GM12878 (cell line): ENCODE measurements around the gene ECM1. TPM values are rescaled to one million over a fixed set of nuclear protein-coding genes. Genes with fewer than 3 reads are reported as not detected.

Source experiments
- ATAC-seq: fragments of 200-7000 bp; cut with Tn5 transposase; 3 replicates; pipeline ENCODE4 v1.9.1; 2020; ENCODE audit warnings: mild to moderate bottlenecking, moderate library complexity
- BruUV-seq: library from RNA; stranded (reverse); fragments of 400-500 nt; replicated peaks from 2 replicates; lab custom pipeline; 2021; lab: Mats Ljungman, UMichigan
- CTCF ChIA-PET: fragments of 300-600 bp; sonication (Branson Sonifier 250); formaldehyde crosslinking; extraction: SDS; loops from one replicate; lab custom pipeline; 2021; ENCODE audit warnings: inconsistent platforms; lab: Yijun Ruan, JAX
- POLR2A ChIA-PET: fragments of 350-600 bp; formaldehyde crosslinking; extraction: SDS; loops from one replicate; lab custom pipeline; 2021; ENCODE audit warnings: inconsistent platforms; lab: Charles Lee
- RAD21 ChIA-PET: fragments of 300-600 bp; sonication (Branson Sonifier 250); formaldehyde crosslinking; loops from one replicate; lab custom pipeline; 2023; ENCODE audit warnings: antibody characterized with exemption; ENCODE audit not compliant: unreplicated experiment; lab: Charles Lee
- SMC1A ChIA-PET: fragments of 300-600 bp; sonication (Branson Sonifier 250); formaldehyde crosslinking; loops from one replicate; lab custom pipeline; 2023; ENCODE audit not compliant: unreplicated experiment, uncharacterized antibody; lab: Charles Lee
- DNase-seq: peaks from one replicate; pipeline ENCODE4 v3.0.0-alpha.2; 2011; ENCODE audit warnings: low read depth, low spot score
- FAIRE-seq: peaks from 3 replicates; lab custom pipeline; 2011; peaks lifted over from hg19 to GRCh38; lab: Jason Lieb, UNC
- H2AFZ ChIP-seq: 2 replicates; pipeline ENCODE4 v1.6.0; 2011; ENCODE audit warnings: low read depth, low read length, control low read depth; ENCODE audit not compliant: control insufficient read depth
- H3K27ac ChIP-seq: 2 replicates; pipeline ENCODE4 v1.5.1; 2011; ENCODE audit warnings: control low read depth; ENCODE audit not compliant: control insufficient read depth, insufficient read depth
- H3K27me3 ChIP-seq, 2 experiments: replicated peaks in 1 of 2; 2 replicates each; pipeline versions ENCODE4 v1.6.0 to v1.6.1; 2011; ENCODE audit warnings: low read length in 1 of 2; ENCODE audit not compliant: control insufficient read depth in 2 of 2, insufficient read depth in 2 of 2
- H3K36me3 ChIP-seq, 2 experiments: 2 replicates each; pipeline ENCODE4 v1.5.1; 2011; ENCODE audit warnings: low read length in 1 of 2; ENCODE audit not compliant: control insufficient read depth in 2 of 2, insufficient read depth in 2 of 2
- H3K4me1 ChIP-seq: 2 replicates; pipeline ENCODE4 v1.6.1; 2011; ENCODE audit warnings: mild to moderate bottlenecking, low read length, moderate library complexity, mixed read lengths; ENCODE audit not compliant: control insufficient read depth, insufficient read depth
- H3K4me2 ChIP-seq: 2 replicates; pipeline ENCODE4 v1.6.0; 2011; ENCODE audit warnings: control low read depth; ENCODE audit not compliant: control insufficient read depth, insufficient read depth
- H3K4me3 ChIP-seq: fragments of 200-600 bp; sonication (generic); 2 replicates; pipeline ENCODE4 v1.5.1; 2016
- H3K79me2 ChIP-seq: 2 replicates; pipeline ENCODE4 v1.6.0; 2011; ENCODE audit warnings: low read length; ENCODE audit not compliant: control insufficient read depth, insufficient read depth
- H3K9ac ChIP-seq: 2 replicates; pipeline ENCODE4 v1.8.0; 2011; ENCODE audit warnings: low read length, control low read depth, mixed read lengths; ENCODE audit not compliant: control insufficient read depth, insufficient read depth
- H3K9me3 ChIP-seq: replicated peaks from 3 replicates; pipeline ENCODE4 v1.5.1; 2011; ENCODE audit warnings: mild to moderate bottlenecking, low read length; ENCODE audit not compliant: control insufficient read depth, insufficient read depth
- H4K20me1 ChIP-seq: 2 replicates; pipeline ENCODE4 v1.6.0; 2011; ENCODE audit not compliant: control insufficient read depth, insufficient read depth
- ATF7 ChIP-seq: fragments of 450-650 bp; IDR thresholded peaks from 2 replicates; pipeline ENCODE4 v1.6.1; 2016; ENCODE audit warnings: low read depth, mild to moderate bottlenecking
- EED ChIP-seq: sonication (generic); IDR thresholded peaks from 2 replicates; pipeline ENCODE4 v1.6.1; 2016; ENCODE audit warnings: antibody characterized with exemption, low read depth
- IKZF1 ChIP-seq: fragments of 450-650 bp; conservative IDR thresholded peaks from 2 replicates; pipeline ENCODE4 v1.6.1; 2017; ENCODE audit warnings: antibody characterized with exemption, mild to moderate bottlenecking
- KLF5 ChIP-seq: fragments of 450-650 bp; IDR thresholded peaks from 2 replicates; pipeline ENCODE4 v1.6.1; 2014; ENCODE audit warnings: mild to moderate bottlenecking; ENCODE audit not compliant: partially characterized antibody
- PAX5 ChIP-seq: IDR thresholded peaks from 2 replicates; pipeline ENCODE4 v1.6.1; 2011; ENCODE audit warnings: low read depth, low read length, borderline replicate concordance
- PML ChIP-seq: IDR thresholded peaks from 2 replicates; pipeline ENCODE4 v1.6.1; 2012; ENCODE audit warnings: low read length, inconsistent platforms
- RCOR1 ChIP-seq: conservative IDR thresholded peaks from 2 replicates; pipeline ENCODE4 v1.6.1; 2012; ENCODE audit warnings: low read depth, low read length, improper control_type of control experiment
- SPI1 ChIP-seq: IDR thresholded peaks from 2 replicates; pipeline ENCODE4 v1.6.1; 2011; ENCODE audit warnings: low read depth, mild to moderate bottlenecking, low read length, moderate library complexity, borderline replicate concordance; ENCODE audit not compliant: insufficient read depth
- SREBF2 ChIP-seq: IDR thresholded peaks from 2 replicates; pipeline ENCODE4 v1.6.1; 2012; ENCODE audit warnings: mild to moderate bottlenecking, low read length
- TCF12 ChIP-seq: IDR thresholded peaks from 2 replicates; pipeline ENCODE4 v1.6.1; 2011; ENCODE audit warnings: low read depth, mild to moderate bottlenecking, low read length
- TCF3 ChIP-seq: IDR thresholded peaks from 2 replicates; pipeline ENCODE4 v1.6.1; 2012; ENCODE audit warnings: low read depth, mild to moderate bottlenecking, low read length, borderline replicate concordance; ENCODE audit not compliant: insufficient read depth
- YY1 ChIP-seq: IDR thresholded peaks from 2 replicates; pipeline ENCODE4 v1.6.1; 2011; ENCODE audit warnings: low read depth, mild to moderate bottlenecking, low read length
- WGBS: methylation state at CpG from one replicate; pipeline ENCODE4 v1.1.6; 2016; ENCODE audit warnings: low lambda C conversion rate; ENCODE audit not compliant: insufficient replicate concordance, insufficient coverage; ENCODE audit errors: missing lambda C conversion rate; 5-methylcytosine and 5-hydroxymethylcytosine counted together
- in situ Hi-C: fragments of 300-500 bp; cut with MboI; formaldehyde crosslinking; loops from 9 replicates; pipeline ENCODE4 v1.14.3; 2018; ENCODE audit warnings: mixed read lengths
- intact Hi-C: fragments of 100-400 bp; cut with micrococcal nuclease; formaldehyde crosslinking; loops from one replicate; pipeline ENCODE4 v1.14.2; 2022; ENCODE audit not compliant: unreplicated experiment
- polyA plus RNA-seq, 11 experiments: library from polyadenylated mRNA; depleted of rRNA in 4 of 11; unstranded in 6 of 11; stranded (reverse) in 5 of 11; fragments of >200 nt; fragmentation: Nextera tagmentation in 4 of 11; fragmentation: Illumina TruSeq in 1 of 11; extraction: Ambion mirVana in 4 of 11; extraction: Trizol in 1 of 11; gene quantifications; 1 replicate in 1 of 11; 2 replicates in 10 of 11; pipeline versions ENCODE4 v1.2.1 to v1.2.3, GENCODE V29; 2011 to 2016; ENCODE audit warnings: inconsistent platforms in 2 of 11, missing spikeins in 2 of 11, low read depth in 1 of 11
- total RNA-seq, 4 experiments: library from RNA; depleted of rRNA in 3 of 4; stranded (reverse); fragments of >200 nt in 3 of 4; fragmentation: Illumina TruSeq in 1 of 4; extraction: Trizol in 1 of 4; gene quantifications; 2 replicates each; pipeline versions ENCODE4 v1.2.1 to v1.2.3, GENCODE V29; 2013 to 2021

ECM1 gene
- total and polyA plus RNA-seq, 10 of the 15 experiments (the other 5 are each of a cell fraction or from before 2014, with no cell fraction given), result 0.06 to 1.3 (median 0.60) TPM

GRCh38 chr1:150530491-150531159 is 22.7 kb downstream of the ECM1 start:
- ChIA-PET POLR2A (interaction anchor here (0.5 kb wide), 1 partner anchor 274 kb away, joined by 3 read pairs; no protein-coding TSS in a partner anchor), CTCF (interaction anchor here (1.2 to 3.0 kb wide), 7 partner anchors 14 to 55 kb away, joined by 3 to 36 read pairs (median 7); partner anchors contain the start of gene FALEC), SMC1A (interaction anchor here (1.1 to 5.9 kb wide), 2 partner anchors 14 to 67 kb away, joined by 3 to 26 read pairs; partner anchors contain the start of gene FALEC), RAD21 (interaction anchor here (0.9 to 2.7 kb wide), 2 partner anchors 15 to 65 kb away, joined by 4 to 8 read pairs; partner anchors contain the start of gene FALEC)
- Histone ChIP-seq H3K9ac (no peak overlapping the region), H3K27me3 (no peaks in the 10 kb centered on the region), H3K4me3 (no peak overlapping the region), H3K4me2 (no peak overlapping the region), H3K79me2 (no peaks in the 10 kb centered on the region), H4K20me1 (no peaks in the 10 kb centered on the region), H3K27ac (no peak overlapping the region), H3K4me1 (no peaks in the 10 kb centered on the region; the same call in 1 of the 2 replicates), H3K9me3 (no peaks in the 10 kb centered on the region), H3K36me3 (no peaks in the 10 kb centered on the region), H2AFZ (no peak overlapping the region)
- in situ Hi-C loops (no loop called here), intact Hi-C loops (loop anchor here (5.0 kb wide), 1 partner anchor 273 kb away; the partner anchor contains the start of gene CA14)
- ATAC-seq, result no peak
- DNase-seq, result no peak
- no peak for FAIRE-seq
- WGBS, result 85% methylated on average over 14 of the region's 14 CpGs
- BruUV-seq, result no TSS peak
- TF ChIP-seq PAX5, result no peak
- no peak for TF ChIP-seq ATF7
- TF ChIP-seq IKZF1, result no peak
- TF ChIP-seq YY1, result no peak
- TF ChIP-seq KLF5, result no peak
- no peak for TF ChIP-seq SPI1
- TF ChIP-seq RCOR1, result no peak
- no peak for TF ChIP-seq TCF3
- TF ChIP-seq SREBF2, result no peak
- no peak for TF ChIP-seq EED
- no peak for TF ChIP-seq TCF12
- no peak for TF ChIP-seq PML
